Renal pelvis (tissue), 4 donors: Measurements from ENCODE around the gene EIF3I. TPM values are rescaled to one million over a fixed set of nuclear protein-coding genes. Genes with fewer than 3 reads are reported as not detected.

ENCODE experiments used
- DNase-seq: peaks from one replicate; pipeline ENCODE4 v3.0.0-alpha.2; 2013
- polyA plus RNA-seq, 3 donors: library from polyadenylated mRNA; unstranded; fragments of 120-200 nt; gene quantifications; one replicate each; pipeline ENCODE4 v1.2.1, GENCODE V29; 2013; ENCODE audit not compliant: insufficient read length in 3 of 3

Gene EIF3I
- polyA plus RNA-seq, 3 donors: 146 to 171 (median 152) TPM

- no peak for DNase-seq
Measured at GRCh38 chr1:32221581-32221979, 627 bp upstream of the EIF3I start.

GRCh38 chr1:32223683-32224082 lies 1.5 kb downstream of the EIF3I start:
- DNase-seq: no peak

GRCh38 chr1:32224285-32224684 lies 2.1 kb downstream of the EIF3I start:
- DNase-seq: no peak

- no peak for DNase-seq
Measured at GRCh38 chr1:32228771-32229170, 6.6 kb downstream of the EIF3I start.

- DNase-seq: no peak
Measured at GRCh38 chr1:32231843-32232432, 9.7 kb downstream of the EIF3I start.

- DNase-seq: no peak
Measured at GRCh38 chr1:32232558-32233304, 10.5 kb downstream of the EIF3I start.

- DNase-seq: no peak
Measured at GRCh38 chr1:32234792-32235191, 12.6 kb downstream of the EIF3I start.

- DNase-seq: no peak
Measured at GRCh38 chr1:32239337-32239736, 17.1 kb downstream of the EIF3I start.

- DNase-seq: no peak
Measured at GRCh38 chr1:32239790-32240139, 17.6 kb downstream of the EIF3I start.

- DNase-seq: peak; percentile 83
Measured at GRCh38 chr1:32240140-32240951, 18.1 kb downstream of the EIF3I start.

GRCh38 chr1:32241001-32241763 lies 19.0 kb downstream of the EIF3I start:
- DNase-seq: no peak

- DNase-seq: no peak
Measured at GRCh38 chr1:32242341-32242851, 20.2 kb downstream of the EIF3I start.

GRCh38 chr1:32246888-32247273 lies 24.7 kb downstream of the EIF3I start, which contains the start of gene FAM167B:
TSS of gene FAM167B (plus strand) at chr1:32247222. CDS start at chr1:32247422, 200 bp downstream.
- DNase-seq: no peak

- DNase-seq: no peak
Measured at GRCh38 chr1:32247452-32247851, 25.2 kb downstream of the EIF3I start.

- peak; percentile 75 for DNase-seq
Measured at GRCh38 chr1:32247983-32248889, 26.0 kb downstream of the EIF3I start.

- DNase-seq: peak; percentile 49
Measured at GRCh38 chr1:32249831-32250525, 27.8 kb downstream of the EIF3I start.

GRCh38 chr1:32250893-32251716 lies 28.9 kb downstream of the EIF3I start, which contains the start of gene LCK:
TSS of gene LCK (plus strand) at chr1:32251265. CDS start at chr1:32274330, 23,065 bp downstream.
- DNase-seq: no peak

GRCh38 chr1:32255072-32256071 lies 33.2 kb downstream of the EIF3I start:
- no peak for DNase-seq
